ENCODE measurements around the gene SYT7.

SYT7 gene

DNA sequence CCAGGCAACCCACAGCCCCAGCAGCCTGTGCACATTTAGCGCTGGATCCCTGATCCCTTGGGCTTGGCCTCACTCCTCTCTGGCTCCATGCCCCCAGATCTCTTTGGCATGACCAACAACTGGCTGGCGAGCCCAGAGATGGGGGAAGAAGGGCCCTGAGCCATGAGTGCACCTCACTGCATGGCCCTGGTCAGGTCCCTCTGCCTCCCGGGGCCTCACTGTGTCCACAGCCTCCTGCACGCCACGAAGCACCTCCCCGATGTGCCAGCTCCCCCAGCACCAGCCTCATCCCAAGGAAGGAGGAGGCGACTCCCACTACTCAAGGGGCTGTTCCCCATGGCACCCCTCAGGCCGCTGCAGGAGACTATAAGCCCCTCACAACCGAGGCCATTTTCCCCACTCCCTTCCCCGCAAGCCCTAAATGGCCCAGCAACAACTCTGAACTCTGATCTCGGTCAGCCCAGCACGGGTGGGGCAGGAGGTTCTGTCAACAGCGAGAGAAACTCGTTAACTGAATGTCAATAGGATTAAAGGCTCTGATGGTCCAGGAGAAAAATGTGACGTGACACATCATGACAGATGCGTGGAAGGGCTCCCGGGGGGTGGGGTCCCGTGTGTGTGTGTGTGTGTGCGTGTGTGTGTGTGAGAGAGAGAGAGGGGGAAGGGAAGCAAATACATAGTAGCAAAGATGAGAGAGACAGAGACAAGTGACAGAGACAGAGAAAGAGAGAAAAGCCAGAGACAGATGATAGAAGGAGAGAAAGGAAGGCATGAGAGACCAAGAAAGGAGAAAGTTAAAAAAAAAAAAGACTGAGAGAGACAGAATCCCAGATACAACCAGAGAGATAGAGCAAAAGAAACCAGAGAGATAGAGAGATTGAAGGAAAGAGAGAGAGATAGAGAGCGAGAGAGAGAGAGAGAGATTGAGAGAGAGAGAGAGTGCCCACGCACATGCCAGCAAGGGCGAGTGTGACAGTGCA lies 28.4 kb upstream of the SYT7 start:
- H3K4me1 ChIP-seq (ENCODE audit: control insufficient read depth, insufficient read depth, low read length), result peaks cover 26% of the 10 kb centered on the region
- no peak overlapping the region for H3K27ac ChIP-seq (ENCODE audit: insufficient read depth, low read depth, low read length, poor library complexity, severe bottlenecking)
- no peak overlapping the region for H3K4me3 ChIP-seq (ENCODE audit: insufficient read depth, low read depth, low read length)
- no peaks in the 10 kb centered on the region for H3K9me3 ChIP-seq (ENCODE audit: control insufficient read depth, low read length)
- WGBS, 2 experiments, result 65 to 68% methylated on average over 22 of the region's 22 CpGs
- H3K36me3 ChIP-seq (ENCODE audit: control insufficient read depth, insufficient read depth, low read length), result no peaks in the 10 kb centered on the region
- H3K27me3 ChIP-seq (ENCODE audit: control insufficient read depth, insufficient read depth, low read length, poor library complexity, severe bottlenecking), result no peaks in the 10 kb centered on the region

- Histone ChIP-seq H3K27me3 (ENCODE audit: control insufficient read depth, insufficient read depth, low read length, poor library complexity, severe bottlenecking) (no peaks in the 10 kb centered on the region), H3K4me1 (ENCODE audit: control insufficient read depth, insufficient read depth, low read length) (peaks cover 26% of the 10 kb centered on the region)
These were observed 27.2 kb upstream of the SYT7 start for GRCh38 chr11:61607920-61608599.

GRCh38 chr11:61607426-61607825 lies 26.6 kb upstream of the SYT7 start:
- WGBS, 2 experiments, result 83 to 89% methylated on average over 3 of the region's 3 CpGs
- no peak overlapping the region for H3K4me3 ChIP-seq (ENCODE audit: insufficient read depth, low read depth, low read length)
- H3K9me3 ChIP-seq (ENCODE audit: control insufficient read depth, low read length), result no peaks in the 10 kb centered on the region
- no peak overlapping the region for H3K27ac ChIP-seq (ENCODE audit: insufficient read depth, low read depth, low read length, poor library complexity, severe bottlenecking)
- no peaks in the 10 kb centered on the region for H3K27me3 ChIP-seq (ENCODE audit: control insufficient read depth, insufficient read depth, low read length, poor library complexity, severe bottlenecking)
- peaks cover 26% of the 10 kb centered on the region for H3K4me1 ChIP-seq (ENCODE audit: control insufficient read depth, insufficient read depth, low read length)
- H3K36me3 ChIP-seq (ENCODE audit: control insufficient read depth, insufficient read depth, low read length), result no peaks in the 10 kb centered on the region

More at GRCh38 chr11:61607920-61608599, 27.2 kb upstream of the SYT7 start:
- Histone ChIP-seq H3K4me3 (ENCODE audit: insufficient read depth, low read depth, low read length) (no peak overlapping the region), H3K36me3 (ENCODE audit: control insufficient read depth, insufficient read depth, low read length) (no peaks in the 10 kb centered on the region), H3K27ac (ENCODE audit: insufficient read depth, low read depth, low read length, poor library complexity, severe bottlenecking) (no peak overlapping the region), H3K9me3 (ENCODE audit: control insufficient read depth, low read length) (no peaks in the 10 kb centered on the region)
- WGBS, 2 experiments, result 93% methylated on average over 14 of the region's 14 CpGs

- Histone ChIP-seq H3K27ac (ENCODE audit: insufficient read depth, low read depth, low read length, poor library complexity, severe bottlenecking) (no peak overlapping the region), H3K4me3 (ENCODE audit: insufficient read depth, low read depth, low read length) (no peak overlapping the region), H3K36me3 (ENCODE audit: control insufficient read depth, insufficient read depth, low read length) (no peaks in the 10 kb centered on the region), H3K4me1 (ENCODE audit: control insufficient read depth, insufficient read depth, low read length) (no peaks in the 10 kb centered on the region), H3K27me3 (ENCODE audit: control insufficient read depth, insufficient read depth, low read length, poor library complexity, severe bottlenecking) (peaks cover 11% of the 10 kb centered on the region), H3K9me3 (ENCODE audit: control insufficient read depth, low read length) (no peaks in the 10 kb centered on the region)
- 74 to 76% methylated on average over 6 of the region's 6 CpGs for WGBS, 2 experiments
These were observed 22.8 kb upstream of the SYT7 start for GRCh38 chr11:61603667-61604066.

GRCh38 chr11:61602775-61603569 lies 22.1 kb upstream of the SYT7 start:
- H3K27ac ChIP-seq (ENCODE audit: insufficient read depth, low read depth, low read length, poor library complexity, severe bottlenecking), result no peak overlapping the region
- no peak overlapping the region for H3K4me3 ChIP-seq (ENCODE audit: insufficient read depth, low read depth, low read length)

GRCh38 chr11:61601512-61601911 lies 20.6 kb upstream of the SYT7 start:
- no peaks in the 10 kb centered on the region for H3K36me3 ChIP-seq (ENCODE audit: control insufficient read depth, insufficient read depth, low read length)
- peaks cover 11% of the 10 kb centered on the region for H3K27me3 ChIP-seq (ENCODE audit: control insufficient read depth, insufficient read depth, low read length, poor library complexity, severe bottlenecking)
- WGBS, 2 experiments, result 87 to 92% methylated on average over 4 of the region's 4 CpGs
- H3K9me3 ChIP-seq (ENCODE audit: control insufficient read depth, low read length), result no peaks in the 10 kb centered on the region
- no peak overlapping the region for H3K4me3 ChIP-seq (ENCODE audit: insufficient read depth, low read depth, low read length)
- no peak overlapping the region for H3K27ac ChIP-seq (ENCODE audit: insufficient read depth, low read depth, low read length, poor library complexity, severe bottlenecking)
- H3K4me1 ChIP-seq (ENCODE audit: control insufficient read depth, insufficient read depth, low read length), result peaks cover 7% of the 10 kb centered on the region

More at GRCh38 chr11:61602775-61603569, 22.1 kb upstream of the SYT7 start:
- Histone ChIP-seq H3K9me3 (ENCODE audit: control insufficient read depth, low read length) (no peaks in the 10 kb centered on the region), H3K36me3 (ENCODE audit: control insufficient read depth, insufficient read depth, low read length) (no peaks in the 10 kb centered on the region), H3K27me3 (ENCODE audit: control insufficient read depth, insufficient read depth, low read length, poor library complexity, severe bottlenecking) (peaks cover 11% of the 10 kb centered on the region), H3K4me1 (ENCODE audit: control insufficient read depth, insufficient read depth, low read length) (peaks cover 1% of the 10 kb centered on the region)
- WGBS, 2 experiments, result 85 to 88% methylated on average over 20 of the region's 20 CpGs

DNA sequence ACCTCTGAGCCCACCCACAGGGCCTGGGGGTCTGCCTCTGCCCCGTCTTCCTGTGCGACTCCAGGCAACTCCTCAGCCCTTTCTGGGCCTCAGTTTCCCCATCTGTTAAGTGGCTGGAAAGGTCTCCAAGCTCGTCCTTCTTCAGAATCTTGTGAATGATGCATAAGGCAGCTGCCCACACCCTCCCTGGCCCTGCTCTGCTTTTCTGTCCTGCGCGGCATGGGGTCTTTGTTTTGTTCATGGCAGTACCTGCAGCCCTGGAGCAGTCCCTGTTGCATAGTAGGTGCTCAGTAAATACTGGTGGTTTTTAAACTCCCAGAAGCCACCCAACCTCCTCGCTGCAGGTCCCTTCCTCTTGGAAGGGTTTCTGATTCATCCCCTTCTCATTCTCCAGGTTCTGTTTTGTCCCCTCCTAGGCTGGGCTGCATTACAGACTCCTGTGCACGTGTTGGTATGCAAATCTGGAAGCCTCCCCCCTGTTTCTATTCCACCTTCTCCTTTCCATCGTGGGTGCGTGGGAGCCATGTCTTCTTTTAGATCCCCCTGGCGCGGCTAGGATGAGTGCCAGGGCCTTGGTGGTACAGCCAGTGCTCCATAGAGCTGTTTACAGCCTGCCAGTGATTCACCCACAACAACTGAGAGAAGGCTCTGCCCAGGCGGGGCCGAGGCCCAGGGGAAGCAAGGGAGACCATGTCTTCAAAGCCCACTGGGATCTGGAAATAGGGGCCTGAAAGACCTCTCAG lies 19.3 kb upstream of the SYT7 start:
- peaks cover 11% of the 10 kb centered on the region for H3K27me3 ChIP-seq (ENCODE audit: control insufficient read depth, insufficient read depth, low read length, poor library complexity, severe bottlenecking)
- no peaks in the 10 kb centered on the region for H3K9me3 ChIP-seq (ENCODE audit: control insufficient read depth, low read length)
- H3K27ac ChIP-seq (ENCODE audit: insufficient read depth, low read depth, low read length, poor library complexity, severe bottlenecking), result no peak overlapping the region
- peaks cover 10% of the 10 kb centered on the region for H3K4me1 ChIP-seq (ENCODE audit: control insufficient read depth, insufficient read depth, low read length)
- no peak overlapping the region for H3K4me3 ChIP-seq (ENCODE audit: insufficient read depth, low read depth, low read length)
- no peaks in the 10 kb centered on the region for H3K36me3 ChIP-seq (ENCODE audit: control insufficient read depth, insufficient read depth, low read length)
- WGBS, 2 experiments, result 58 to 59% methylated on average over 13 of the region's 13 CpGs

DNA sequence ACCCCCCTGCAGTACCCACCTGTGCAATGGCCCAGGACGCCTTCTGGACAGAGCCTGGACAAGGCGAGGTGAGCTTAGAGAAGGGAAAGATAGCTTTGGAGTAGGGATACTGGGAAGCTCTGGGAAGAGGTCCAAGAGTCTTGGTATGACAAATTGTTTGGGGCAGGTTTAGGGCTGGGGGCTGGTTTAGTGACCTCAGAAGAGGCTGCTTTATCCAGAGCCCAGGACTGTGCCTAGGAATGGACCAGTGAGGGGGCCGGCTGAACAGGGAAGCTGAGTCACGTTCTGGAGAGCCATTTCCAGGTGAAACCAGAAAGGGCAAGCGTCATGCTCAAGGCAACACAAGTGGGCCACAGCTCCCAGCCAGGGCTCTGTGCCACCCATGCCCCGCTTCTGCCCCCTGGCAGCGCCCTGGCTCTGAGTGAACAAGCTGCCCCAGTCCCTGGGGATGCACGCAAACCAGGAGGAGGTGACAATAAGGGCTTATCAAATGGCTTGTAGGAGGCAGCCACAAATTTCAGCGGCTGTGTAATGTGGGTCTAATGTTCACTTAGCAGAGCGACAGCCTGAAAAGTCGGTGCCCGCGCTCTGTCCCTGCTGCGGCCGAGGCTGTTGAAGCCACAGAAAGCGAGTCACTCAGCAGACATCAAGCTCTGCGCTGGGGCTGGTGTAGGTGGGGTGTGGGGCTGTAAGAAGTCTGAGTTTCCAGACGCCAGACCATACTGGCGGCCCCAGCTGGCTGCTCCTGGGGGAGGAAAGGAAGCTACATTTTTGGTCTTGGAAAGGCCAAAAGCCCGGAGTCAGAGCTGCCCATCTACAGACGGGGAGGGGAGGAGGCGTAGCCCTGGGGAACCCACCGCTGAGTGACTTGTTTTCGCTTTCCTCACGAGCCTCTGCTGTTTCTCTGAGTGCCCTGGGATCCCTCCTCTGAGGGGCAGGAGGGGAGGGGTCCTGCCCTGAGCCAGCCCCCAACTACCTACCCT lies 18.3 kb upstream of the SYT7 start:
- H3K27me3 ChIP-seq (ENCODE audit: control insufficient read depth, insufficient read depth, low read length, poor library complexity, severe bottlenecking), result peaks cover 11% of the 10 kb centered on the region
- no peak overlapping the region for H3K27ac ChIP-seq (ENCODE audit: insufficient read depth, low read depth, low read length, poor library complexity, severe bottlenecking)

GRCh38 chr11:61598374-61598773 lies 17.5 kb upstream of the SYT7 start:
- Histone ChIP-seq H3K27ac (ENCODE audit: insufficient read depth, low read depth, low read length, poor library complexity, severe bottlenecking) (no peak overlapping the region), H3K4me3 (ENCODE audit: insufficient read depth, low read depth, low read length) (no peak overlapping the region), H3K27me3 (ENCODE audit: control insufficient read depth, insufficient read depth, low read length, poor library complexity, severe bottlenecking) (peaks cover 11% of the 10 kb centered on the region), H3K9me3 (ENCODE audit: control insufficient read depth, low read length) (no peaks in the 10 kb centered on the region), H3K4me1 (ENCODE audit: control insufficient read depth, insufficient read depth, low read length) (peaks cover 11% of the 10 kb centered on the region), H3K36me3 (ENCODE audit: control insufficient read depth, insufficient read depth, low read length) (no peaks in the 10 kb centered on the region)
- WGBS, 2 experiments, result 52 to 54% methylated on average over 3 of the region's 3 CpGs

More for the DNA sequence above, 18.3 kb upstream of the SYT7 start:
- Histone ChIP-seq H3K36me3 (ENCODE audit: control insufficient read depth, insufficient read depth, low read length) (no peaks in the 10 kb centered on the region), H3K4me1 (ENCODE audit: control insufficient read depth, insufficient read depth, low read length) (peaks cover 11% of the 10 kb centered on the region), H3K9me3 (ENCODE audit: control insufficient read depth, low read length) (no peaks in the 10 kb centered on the region), H3K4me3 (ENCODE audit: insufficient read depth, low read depth, low read length) (no peak overlapping the region)
- 45% methylated on average over 25 of the region's 25 CpGs for WGBS, 2 experiments

All from ectodermal cell (in vitro differentiated cells).